Right cardiac atrium (tissue), 5 donors: Measurements from ENCODE around the gene SOX6. TPM values are rescaled to one million over a fixed set of nuclear protein-coding genes. Genes with fewer than 3 reads are reported as not detected.
"Not testable (repeated sequence)": the region's sequence is repeated elsewhere in the genome, so short reads cannot be mapped to it uniquely, and the experiment has no call there.

Experiments used
- ATAC-seq, 2 donors: fragments of 200-7000 bp; cut with Tn5 transposase; one replicate each; pipeline versions ENCODE4 v1.8.0 to v1.9.1; 2020; ENCODE audit warnings: moderate library complexity in 2 of 2, mild to moderate bottlenecking in 1 of 2
- DNase-seq, 3 donors: peaks; one replicate each; pipeline ENCODE4 v3.0.0-alpha.2; 2020
- H3K27ac ChIP-seq: one replicate; pipeline ENCODE4 v1.5.1; 2013; ENCODE audit warnings: mild to moderate bottlenecking, low read length, control low read depth, moderate library complexity
- H3K27me3 ChIP-seq: one replicate; pipeline ENCODE4 v1.6.1; 2013; ENCODE audit not compliant: control insufficient read depth, insufficient read depth
- H3K4me1 ChIP-seq: one replicate; pipeline ENCODE4 v1.6.1; 2013; ENCODE audit warnings: low read length; ENCODE audit not compliant: control insufficient read depth, insufficient read depth
- H3K4me3 ChIP-seq: one replicate; pipeline ENCODE4 v1.5.1; 2013; ENCODE audit warnings: low read length, control low read depth
- H3K9me3 ChIP-seq: one replicate; pipeline ENCODE4 v1.6.1; 2013; ENCODE audit warnings: low read length; ENCODE audit not compliant: control insufficient read depth
- WGBS: extraction: QIAGEN DNeasy Blood & Tissue Kit; methylation state at CpG from one replicate; pipeline ENCODE4 v1.1.7; 2013; 5-methylcytosine and 5-hydroxymethylcytosine counted together
- intact Hi-C, 4 donors: fragments of 100-400 bp; cut with DNase I; formaldehyde crosslinking; loops; one replicate each; pipeline versions ENCODE4 v1.11.0 to v1.14.0; 2022 to 2023
- long read RNA-seq, 4 donors: library from polyadenylated mRNA; unstranded; transcript quantifications; one replicate each; pipeline ENCODE4 v2.0.0, GENCODE V29; 2020 to 2021
- polyA plus RNA-seq: library from polyadenylated mRNA; stranded (reverse); fragments of 200-250 nt; gene quantifications from one replicate; pipeline ENCODE4 v1.2.3, GENCODE V29; 2013
- total RNA-seq, 4 donors: library from RNA; stranded (reverse); fragmentation: NEBNext Ultra II Directional; extraction: Animal tissue kit (Norgen Biotek cat#: 25700); gene quantifications; one replicate each; pipeline ENCODE4 v1.2.1, GENCODE V29; 2021
- donor health status: healthy with polysubstance abuse.
- donor health status: DM: no; HTN: yes; CAD: no.
- donor health status: DM: no; HTN: no; CAD: no.
- donor health status: DM: no; HTN: yes; CAD: no; lungs with severe emphysema.
- donor health status: DM: yes; HTN: yes; CAD: no.

The SOX6 gene
- 10 to 100 TPM; 18.0 to 26.7 (median 22.6) TPM for total RNA-seq
- 3.3 TPM for polyA plus RNA-seq
- long read RNA-seq, donor 1, partial matches to known transcripts, result 1 of 11 reads
- long read RNA-seq, donor 1, other reads (novel, unspliced or antisense), result 10 of 11 reads
- long read RNA-seq, donor 2, partial matches to known transcripts, result 1 of 1 reads
- long read RNA-seq, donor 2, other reads (novel, unspliced or antisense), result 0 of 1 reads
- long read RNA-seq, donor 3, partial matches to known transcripts, result 1 of 6 reads
- long read RNA-seq, donor 3, other reads (novel, unspliced or antisense), result 5 of 6 reads
- long read RNA-seq, donor 4, partial matches to known transcripts, result 0 of 3 reads
- long read RNA-seq, donor 4, other reads (novel, unspliced or antisense), result 3 of 3 reads

GRCh38 chr11:16356057-16356760 is at the start of gene SOX6:
TSS of gene SOX6 (minus strand) at chr11:16356546. CDS start at chr11:16341248, 15,298 bp downstream.
- H3K27me3 ChIP-seq, result no peaks in the 10 kb centered on the region
- ATAC-seq (peak; percentile 62 to 64), DNase-seq (no peak)
- no peak within 1 kb of the TSS for H3K4me3 ChIP-seq
- 61% methylated on average over 3 of the region's 3 CpGs for WGBS
- H3K4me1 ChIP-seq, result peaks cover 2% of the 10 kb centered on the region
- no peaks in the 10 kb centered on the region for H3K9me3 ChIP-seq
- intact Hi-C loops, result no loop called here
- no peak within 1 kb of the TSS for H3K27ac ChIP-seq

GRCh38 chr11:16404781-16405285 is 48.5 kb upstream of the SOX6 start:
- Histone ChIP-seq H3K4me3 (no peak overlapping the region), H3K27me3 (no peaks in the 10 kb centered on the region), H3K27ac (no peak overlapping the region), H3K9me3 (no peaks in the 10 kb centered on the region), H3K4me1 (peaks cover 1% of the 10 kb centered on the region)
- WGBS, result 86% methylated on average over 4 of the region's 4 CpGs
- DNase-seq (no peak), ATAC-seq (no peak)
- intact Hi-C loops, result no loop called here

GRCh38 chr11:16403851-16404250 is 47.5 kb upstream of the SOX6 start:
- Histone ChIP-seq H3K4me1 (peaks cover 1% of the 10 kb centered on the region), H3K4me3 (no peak overlapping the region), H3K27ac (no peak overlapping the region), H3K9me3 (no peaks in the 10 kb centered on the region), H3K27me3 (no peaks in the 10 kb centered on the region)
- DNase-seq, result no peak
- WGBS, result 97% methylated on average over 1 of the region's 1 CpG
- intact Hi-C loops, result no loop called here
- ATAC-seq, result no peak

- Histone ChIP-seq H3K4me3 (no peak overlapping the region), H3K9me3 (no peaks in the 10 kb centered on the region), H3K4me1 (peaks cover 1% of the 10 kb centered on the region), H3K27me3 (no peaks in the 10 kb centered on the region), H3K27ac (no peak overlapping the region)
- ATAC-seq, result no peak
- DNase-seq, result no peak
- WGBS, result 62% methylated on average over 2 of the region's 2 CpGs
- intact Hi-C loops, result no loop called here
Measured at GRCh38 chr11:16403448-16403803, 47.1 kb upstream of the SOX6 start.

GRCh38 chr11:16402654-16403447 is 46.5 kb upstream of the SOX6 start:
- H3K4me1 ChIP-seq, result peaks cover 1% of the 10 kb centered on the region
- no peak overlapping the region for H3K27ac ChIP-seq
- DNase-seq (no peak), ATAC-seq (no peak)
- no peaks in the 10 kb centered on the region for H3K27me3 ChIP-seq
- no peak overlapping the region for H3K4me3 ChIP-seq
- no peaks in the 10 kb centered on the region for H3K9me3 ChIP-seq
- intact Hi-C loops, result no loop called here
- 77% methylated on average over 5 of the region's 5 CpGs for WGBS

GRCh38 chr11:16397390-16397789 is 41.0 kb upstream of the SOX6 start:
- Histone ChIP-seq H3K27me3 (no peaks in the 10 kb centered on the region), H3K4me3 (no peak overlapping the region), H3K27ac (no peak overlapping the region), H3K9me3 (no peaks in the 10 kb centered on the region), H3K4me1 (no peaks in the 10 kb centered on the region)
- WGBS, result 62% methylated on average over 2 of the region's 2 CpGs
- ATAC-seq (no peak), DNase-seq (no peak)
- intact Hi-C loops, result no loop called here

- no peak for DNase-seq
- Histone ChIP-seq H3K27me3 (no peaks in the 10 kb centered on the region), H3K4me1 (no peaks in the 10 kb centered on the region), H3K9me3 (no peaks in the 10 kb centered on the region), H3K27ac (no peak overlapping the region), H3K4me3 (no peak overlapping the region)
- no peak for ATAC-seq
- 37% methylated on average over 1 of the region's 1 CpG for WGBS
- intact Hi-C loops, result no loop called here
Measured at GRCh38 chr11:16395601-16396000, 39.3 kb upstream of the SOX6 start.

GRCh38 chr11:16394947-16395346 is 38.6 kb upstream of the SOX6 start:
- Histone ChIP-seq H3K4me1 (no peaks in the 10 kb centered on the region), H3K4me3 (no peak overlapping the region), H3K27ac (no peak overlapping the region), H3K27me3 (no peaks in the 10 kb centered on the region), H3K9me3 (no peaks in the 10 kb centered on the region)
- intact Hi-C loops, result no loop called here
- DNase-seq (no peak), ATAC-seq (no peak)
- 78% methylated on average over 4 of the region's 4 CpGs for WGBS

- Histone ChIP-seq H3K4me3 (no peak overlapping the region), H3K9me3 (no peaks in the 10 kb centered on the region), H3K4me1 (no peaks in the 10 kb centered on the region), H3K27me3 (no peaks in the 10 kb centered on the region), H3K27ac (no peak overlapping the region)
- ATAC-seq (no peak), DNase-seq (no peak)
- intact Hi-C loops, result no loop called here
Measured at GRCh38 chr11:16393340-16393739, 37.0 kb upstream of the SOX6 start.

- Histone ChIP-seq H3K4me3 (no peak overlapping the region), H3K27me3 (no peaks in the 10 kb centered on the region), H3K27ac (no peak overlapping the region), H3K4me1 (no peaks in the 10 kb centered on the region), H3K9me3 (no peaks in the 10 kb centered on the region)
- intact Hi-C loops, result no loop called here
- no peak for ATAC-seq
- DNase-seq, result no peak
Measured at GRCh38 chr11:16392616-16393015, 36.3 kb upstream of the SOX6 start.

- H3K4me1 ChIP-seq, H3K27me3 ChIP-seq, intact Hi-C loops, H3K9me3 ChIP-seq, H3K4me3 ChIP-seq, DNase-seq, H3K27ac ChIP-seq, ATAC-seq: not testable (repeated sequence)
- WGBS, result 85% methylated on average over 2 of the region's 2 CpGs
Measured at GRCh38 chr11:16390826-16391225, 34.5 kb upstream of the SOX6 start.
